AG09319 (cell line): ENCODE results near the gene ADI1.

Source experiments
- DNase-seq: peaks from one replicate; pipeline ENCODE4 v3.0.0-alpha.2; 2010; ENCODE audit warnings: low read depth; ENCODE audit errors: extremely low read depth
- CTCF ChIP-seq: IDR thresholded peaks from 2 replicates; pipeline ENCODE4 v1.5.1; 2011; ENCODE audit warnings: low read depth, mild to moderate bottlenecking, inconsistent platforms, low read length, moderate library complexity

ADI1 gene

DNA sequence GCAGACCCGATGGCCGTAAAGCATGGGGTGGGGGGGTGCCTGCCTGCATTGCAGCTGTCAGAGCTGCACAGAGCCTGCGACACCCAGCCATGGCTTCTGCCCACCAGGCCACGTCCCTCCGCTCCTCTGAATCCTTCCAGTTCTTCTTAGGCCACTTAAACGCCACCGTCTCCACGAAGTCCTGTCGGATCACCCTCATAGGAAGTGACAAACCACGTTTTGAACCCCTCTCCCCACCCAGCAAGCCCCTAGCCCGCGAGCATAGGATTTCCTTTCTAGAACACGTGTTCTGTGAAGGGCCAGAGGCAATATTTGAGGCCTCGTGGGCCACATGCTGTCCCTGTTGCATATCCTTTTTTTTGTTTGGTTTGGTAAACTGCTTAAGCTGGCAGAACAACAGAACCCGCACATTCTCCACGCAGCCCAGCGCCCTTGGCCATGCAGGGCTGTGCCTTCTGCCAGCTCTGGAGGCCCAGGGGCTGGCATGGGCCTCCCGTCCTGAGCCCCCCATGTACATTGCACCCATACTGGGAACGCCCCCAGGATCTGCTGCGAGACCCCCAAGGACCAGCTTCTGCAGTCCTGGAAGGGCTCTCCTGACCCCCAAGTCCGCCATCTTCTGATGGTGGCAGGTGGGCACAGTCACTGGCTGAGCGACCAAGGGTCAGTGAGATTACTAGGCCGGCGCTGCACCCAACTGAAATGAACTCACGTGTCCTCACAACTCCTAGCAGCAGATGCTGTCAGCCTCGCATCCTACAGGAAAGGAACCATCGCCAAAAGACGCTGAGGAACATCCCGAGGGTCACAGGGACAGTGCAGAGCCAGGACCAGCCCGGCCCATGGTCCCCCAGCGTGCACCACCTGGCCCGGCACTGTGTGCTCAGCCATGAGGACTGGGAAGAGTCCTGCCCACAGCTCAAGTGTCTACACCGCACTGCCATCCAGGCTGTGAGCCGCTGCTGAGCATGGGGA, 35.1 kb downstream of the ADI1 start:
- no peak for TF ChIP-seq CTCF
- no peak for DNase-seq

GRCh38 chr2:3483227-3483985, 35.9 kb downstream of the ADI1 start:
- no peak for TF ChIP-seq CTCF

GRCh38 chr2:3482363-3482821, 36.9 kb downstream of the ADI1 start:
- no peak for TF ChIP-seq CTCF
- DNase-seq: no peak

More at GRCh38 chr2:3483227-3483985, 35.9 kb downstream of the ADI1 start:
- no peak for DNase-seq

DNA sequence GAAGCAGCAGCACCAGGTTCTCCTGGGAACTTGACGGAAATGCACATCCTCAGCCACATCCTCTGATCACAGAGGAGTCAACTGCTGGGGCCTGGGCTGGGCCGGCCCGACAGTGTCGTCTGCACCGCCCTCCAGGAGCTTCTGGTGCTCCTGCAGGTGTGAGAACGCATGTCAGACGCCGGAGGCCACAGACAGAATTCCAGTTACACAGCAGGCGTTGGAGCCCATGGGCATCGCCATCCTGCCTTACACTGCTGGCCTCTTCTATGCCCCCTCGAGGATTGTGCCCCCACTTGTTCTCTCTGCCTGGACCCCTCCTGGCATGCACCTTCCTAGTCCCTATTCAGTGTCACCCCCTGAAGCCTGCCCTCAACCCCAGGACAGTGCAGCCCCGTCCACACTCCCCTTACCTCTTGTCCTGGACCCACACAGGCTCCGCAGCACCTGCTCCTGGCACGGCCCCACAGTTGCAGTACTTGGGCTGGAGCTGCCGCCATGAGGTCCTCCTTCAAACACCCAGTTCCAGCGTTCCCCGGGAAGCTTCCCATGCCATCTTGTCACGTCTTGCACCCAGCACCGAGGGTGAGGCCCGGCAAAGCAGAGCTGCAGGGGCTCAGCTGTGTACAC, 37.5 kb downstream of the ADI1 start:
- no peak for TF ChIP-seq CTCF

GRCh38 chr2:3481011-3481400, 38.3 kb downstream of the ADI1 start:
- no peak for TF ChIP-seq CTCF
- no peak for DNase-seq

More for the DNA sequence above, 37.5 kb downstream of the ADI1 start:
- DNase-seq: no peak

GRCh38 chr2:3480352-3481010, 38.9 kb downstream of the ADI1 start:
- no peak for TF ChIP-seq CTCF
- no peak for DNase-seq
